Astrocyte (in vitro differentiated cells and primary cell): ENCODE data around the gene ABHD17C. TPM values are rescaled to one million over a fixed set of nuclear protein-coding genes. Genes with fewer than 3 reads are reported as not detected.

ENCODE experiments used
- DNase-seq: peaks from one replicate; pipeline ENCODE4 v3.0.0-alpha.2; 2010; ENCODE audit warnings: low read depth
- FAIRE-seq: peaks from 2 replicates; lab custom pipeline; 2011; peaks lifted over from hg19 to GRCh38; lab: Jason Lieb, UNC
- H2AFZ ChIP-seq: 2 replicates; pipeline ENCODE4 v1.6.0; 2012; ENCODE audit warnings: low read depth, low read length, inconsistent platforms
- H3K27ac ChIP-seq: 2 replicates; pipeline ENCODE4 v1.5.1; 2011; ENCODE audit warnings: low read depth, low read length, inconsistent platforms
- H3K27me3 ChIP-seq: 2 replicates; pipeline ENCODE4 v1.6.0; 2011; ENCODE audit warnings: low read length, inconsistent platforms; ENCODE audit not compliant: insufficient read depth
- H3K36me3 ChIP-seq: 2 replicates; pipeline ENCODE4 v1.5.1; 2011; ENCODE audit warnings: low read length, inconsistent platforms; ENCODE audit not compliant: insufficient read depth
- H3K4me1 ChIP-seq: 2 replicates; pipeline ENCODE4 v1.5.1; 2011; ENCODE audit warnings: low read length, inconsistent platforms; ENCODE audit not compliant: insufficient read depth
- H3K4me2 ChIP-seq: 2 replicates; pipeline ENCODE4 v1.6.0; 2012; ENCODE audit warnings: low read length, inconsistent platforms
- H3K4me3 ChIP-seq: 2 replicates; pipeline ENCODE4 v1.5.1; 2011; ENCODE audit warnings: low read depth, mild to moderate bottlenecking, low read length, inconsistent platforms; ENCODE audit not compliant: insufficient read depth
- H3K79me2 ChIP-seq: 2 replicates; pipeline ENCODE4 v1.6.0; 2012; ENCODE audit warnings: mild to moderate bottlenecking, low read length, inconsistent platforms; ENCODE audit not compliant: insufficient read depth
- H3K9ac ChIP-seq: 2 replicates; pipeline ENCODE4 v1.6.0; 2012; ENCODE audit warnings: mild to moderate bottlenecking, low read length, inconsistent platforms
- H3K9me3 ChIP-seq: 2 replicates; pipeline ENCODE4 v1.5.1; 2012; ENCODE audit warnings: low read depth, mild to moderate bottlenecking, low read length, inconsistent platforms; ENCODE audit not compliant: insufficient read depth
- H4K20me1 ChIP-seq: 2 replicates; pipeline ENCODE4 v1.6.0; 2012; ENCODE audit warnings: low read length, inconsistent platforms; ENCODE audit not compliant: insufficient read depth
- H3K27ac Mint-ChIP-seq: one replicate; pipeline ENCODE4 v1.8.0; 2021; ENCODE audit warnings: mild to moderate bottlenecking, mixed read lengths; ENCODE audit not compliant: unreplicated experiment
- H3K27me3 Mint-ChIP-seq: one replicate; pipeline ENCODE4 v1.8.0; 2021; ENCODE audit warnings: low read depth, mixed read lengths; ENCODE audit not compliant: unreplicated experiment
- H3K36me3 Mint-ChIP-seq: one replicate; pipeline ENCODE4 v1.8.0; 2021; ENCODE audit warnings: low read depth, mixed read lengths; ENCODE audit not compliant: unreplicated experiment
- H3K4me1 Mint-ChIP-seq: one replicate; pipeline ENCODE4 v1.8.0; 2021; ENCODE audit warnings: low read depth, mixed read lengths; ENCODE audit not compliant: unreplicated experiment
- H3K4me3 Mint-ChIP-seq: one replicate; pipeline ENCODE4 v1.8.0; 2021; ENCODE audit warnings: mild to moderate bottlenecking, moderate library complexity, mixed read lengths; ENCODE audit not compliant: unreplicated experiment
- H3K9me3 Mint-ChIP-seq: one replicate; pipeline ENCODE4 v1.8.0; 2021; ENCODE audit warnings: mild to moderate bottlenecking, mixed read lengths; ENCODE audit not compliant: unreplicated experiment
- CTCF ChIP-seq: IDR thresholded peaks from 2 replicates; pipeline ENCODE4 v1.5.1; 2011; ENCODE audit warnings: low read depth, mild to moderate bottlenecking, inconsistent platforms, low read length, moderate library complexity; ENCODE audit not compliant: insufficient read depth
- EZH2 ChIP-seq: IDR thresholded peaks from 2 replicates; pipeline ENCODE4 v1.6.1; 2012; ENCODE audit warnings: mild to moderate bottlenecking, low read length, inconsistent platforms; ENCODE audit not compliant: insufficient read depth
- total RNA-seq: library from RNA; stranded (reverse); gene quantifications from 2 replicates; pipeline ENCODE4 v1.2.1, GENCODE V29; 2021

ABHD17C gene
- total RNA-seq, 1 donor from 2014 or later = 10.2 TPM

GRCh38 chr15:80673561-80674244 is 21.4 kb upstream of the ABHD17C start:
- H3K79me2 ChIP-seq = no peaks in the 10 kb centered on the region
- no peak overlapping the region for H3K4me3 ChIP-seq
- no peaks in the 10 kb centered on the region for H3K36me3 ChIP-seq
- Mint-ChIP-seq H3K9me3 (no peaks in the 10 kb centered on the region), H3K27ac (no peak overlapping the region), H3K27me3 (peaks cover 6% of the 10 kb centered on the region), H3K4me1 (peaks cover 12% of the 10 kb centered on the region), H3K4me3 (no peak overlapping the region), H3K36me3 (no peaks in the 10 kb centered on the region)
- no peak overlapping the region for H2AFZ ChIP-seq
- FAIRE-seq = no peak
- H3K9ac ChIP-seq = no peak overlapping the region
- H3K27me3 ChIP-seq = no peaks in the 10 kb centered on the region
- no peaks in the 10 kb centered on the region for H3K4me1 ChIP-seq
- no peak overlapping the region for H3K4me2 ChIP-seq
- no peak for TF ChIP-seq EZH2
- no peak for TF ChIP-seq CTCF
- DNase-seq = no peak
- H4K20me1 ChIP-seq = no peaks in the 10 kb centered on the region
- H3K27ac ChIP-seq = no peak overlapping the region
- H3K9me3 ChIP-seq = no peaks in the 10 kb centered on the region

- Histone ChIP-seq H4K20me1 (no peaks in the 10 kb centered on the region), H3K4me1 (no peaks in the 10 kb centered on the region), H3K4me2 (no peak overlapping the region), H3K27me3 (no peaks in the 10 kb centered on the region), H3K79me2 (no peaks in the 10 kb centered on the region), H3K27ac (no peak overlapping the region), H3K4me3 (no peak overlapping the region), H3K36me3 (no peaks in the 10 kb centered on the region), H3K9ac (no peak overlapping the region), H2AFZ (no peak overlapping the region), H3K9me3 (no peaks in the 10 kb centered on the region)
- TF ChIP-seq EZH2 = no peak
- Mint-ChIP-seq H3K27ac (no peak overlapping the region), H3K9me3 (no peaks in the 10 kb centered on the region), H3K4me1 (peaks cover 12% of the 10 kb centered on the region), H3K4me3 (no peak overlapping the region), H3K27me3 (peaks cover 6% of the 10 kb centered on the region), H3K36me3 (no peaks in the 10 kb centered on the region)
- DNase-seq (no peak), FAIRE-seq (no peak)
These were observed 20.9 kb upstream of the ABHD17C start for GRCh38 chr15:80674245-80674614.

- H3K27ac ChIP-seq = no peak overlapping the region
- H3K4me3 ChIP-seq = no peak overlapping the region
- no peaks in the 10 kb centered on the region for H4K20me1 ChIP-seq
- no peaks in the 10 kb centered on the region for H3K4me1 ChIP-seq
- H3K27ac Mint-ChIP-seq = no peak overlapping the region
- FAIRE-seq = no peak
- H3K4me3 Mint-ChIP-seq = no peak overlapping the region
- no peaks in the 10 kb centered on the region for H3K36me3 Mint-ChIP-seq
- no peaks in the 10 kb centered on the region for H3K9me3 Mint-ChIP-seq
- no peak for DNase-seq
- no peak overlapping the region for H3K4me2 ChIP-seq
- H3K27me3 Mint-ChIP-seq = peaks cover 12% of the 10 kb centered on the region
- H3K27me3 ChIP-seq = no peaks in the 10 kb centered on the region
- H3K4me1 Mint-ChIP-seq = peaks cover 7% of the 10 kb centered on the region
- H3K9me3 ChIP-seq = no peaks in the 10 kb centered on the region
- no peak overlapping the region for H3K9ac ChIP-seq
- no peak for TF ChIP-seq CTCF
- TF ChIP-seq EZH2 = no peak
- no peak overlapping the region for H2AFZ ChIP-seq
- no peaks in the 10 kb centered on the region for H3K79me2 ChIP-seq
- no peaks in the 10 kb centered on the region for H3K36me3 ChIP-seq
These were observed 18.1 kb upstream of the ABHD17C start for GRCh38 chr15:80677041-80677440.
